ENCODE results near the gene KMT2C.

The KMT2C gene

DNA sequence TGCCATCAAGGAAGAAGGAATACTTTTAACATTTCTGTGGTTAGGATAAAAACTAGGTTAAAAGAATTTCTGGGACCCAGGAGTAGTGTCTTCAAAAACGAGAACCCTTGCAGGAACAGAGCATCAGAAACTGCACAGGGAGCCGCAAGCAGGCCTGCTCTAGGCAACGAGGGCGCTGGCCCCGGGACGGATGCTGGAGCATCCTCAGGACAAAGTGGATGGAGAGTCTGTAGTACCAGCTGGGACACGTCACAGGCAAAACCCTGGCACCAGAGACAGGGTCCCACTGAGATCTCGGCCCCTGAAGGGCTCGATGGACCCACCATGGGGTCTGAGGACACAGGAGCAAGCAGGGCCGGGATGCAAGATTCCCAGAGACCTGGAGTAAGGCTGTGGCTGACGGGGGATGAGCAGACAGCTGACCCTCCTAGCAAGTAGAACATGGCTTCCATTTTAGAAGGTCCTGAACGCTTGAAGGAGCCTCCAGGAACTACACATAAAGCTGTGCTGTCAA is 303.8 kb downstream of the KMT2C start:
- no peak for DNase-seq

DNA sequence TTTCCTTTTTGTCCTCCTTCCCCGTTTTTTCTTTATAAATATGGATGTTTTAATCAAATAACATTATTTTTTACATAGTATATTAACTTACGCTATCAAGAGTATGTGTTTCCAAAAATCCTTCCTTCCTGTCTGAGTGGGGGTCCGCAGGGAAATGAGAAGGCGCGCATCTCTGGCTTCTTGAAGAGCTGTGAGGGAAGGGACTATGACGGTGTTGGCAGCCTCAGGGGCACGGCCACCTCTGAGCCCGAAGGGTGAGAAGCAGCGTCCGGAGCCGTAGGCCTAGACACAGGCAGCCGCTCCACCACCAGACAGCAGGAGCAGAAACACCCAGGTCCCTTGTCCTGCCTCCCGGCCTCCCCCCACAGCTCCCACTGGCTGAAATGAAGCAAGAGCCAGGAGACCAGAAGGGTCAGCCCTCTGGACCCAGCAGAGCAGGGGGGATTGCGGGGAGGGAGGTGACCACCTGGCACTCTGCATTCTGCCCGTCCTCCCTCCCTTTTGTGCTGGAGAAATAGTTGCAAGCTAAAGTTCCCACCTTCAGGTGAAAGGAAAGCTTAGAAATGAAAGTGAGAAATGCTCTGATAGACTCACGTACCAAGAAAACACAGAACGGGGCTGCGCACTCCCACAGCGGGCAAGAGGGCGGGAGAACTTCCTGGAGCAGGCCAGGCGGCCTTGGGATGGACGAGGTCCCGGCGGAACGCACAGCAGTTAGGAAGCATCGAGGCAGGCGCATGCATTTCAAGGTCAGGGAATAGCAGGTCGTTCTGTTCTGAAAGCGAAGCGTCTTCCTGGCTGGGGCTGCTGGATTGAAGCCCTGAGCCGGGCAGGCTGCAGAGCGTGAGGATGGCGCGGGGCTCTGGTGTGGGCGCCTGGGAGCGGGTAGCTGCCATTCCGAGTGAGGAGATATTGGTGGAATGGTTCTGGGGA is 304.9 kb downstream of the KMT2C start:
- no peak for DNase-seq

DNA sequence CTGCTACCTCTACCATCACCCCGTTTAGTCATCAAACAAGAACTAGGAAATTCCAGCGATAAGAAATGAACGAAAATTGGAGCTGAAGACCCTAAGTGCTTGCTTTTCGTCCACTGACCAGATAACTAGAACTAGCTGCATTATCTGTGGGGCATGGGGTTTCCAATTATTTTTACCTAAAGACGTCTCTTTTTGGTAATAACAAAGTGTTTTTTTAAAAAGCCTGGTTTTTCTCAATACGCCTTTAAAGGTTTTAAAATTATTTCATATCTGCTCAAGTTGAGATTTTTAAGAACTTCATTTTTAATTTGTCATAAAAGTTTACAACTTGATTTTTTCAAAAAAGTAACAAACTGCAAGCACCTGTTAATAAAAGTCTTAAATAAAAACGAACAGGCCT is 306.1 kb downstream of the KMT2C start:
- no peak for DNase-seq

DNA sequence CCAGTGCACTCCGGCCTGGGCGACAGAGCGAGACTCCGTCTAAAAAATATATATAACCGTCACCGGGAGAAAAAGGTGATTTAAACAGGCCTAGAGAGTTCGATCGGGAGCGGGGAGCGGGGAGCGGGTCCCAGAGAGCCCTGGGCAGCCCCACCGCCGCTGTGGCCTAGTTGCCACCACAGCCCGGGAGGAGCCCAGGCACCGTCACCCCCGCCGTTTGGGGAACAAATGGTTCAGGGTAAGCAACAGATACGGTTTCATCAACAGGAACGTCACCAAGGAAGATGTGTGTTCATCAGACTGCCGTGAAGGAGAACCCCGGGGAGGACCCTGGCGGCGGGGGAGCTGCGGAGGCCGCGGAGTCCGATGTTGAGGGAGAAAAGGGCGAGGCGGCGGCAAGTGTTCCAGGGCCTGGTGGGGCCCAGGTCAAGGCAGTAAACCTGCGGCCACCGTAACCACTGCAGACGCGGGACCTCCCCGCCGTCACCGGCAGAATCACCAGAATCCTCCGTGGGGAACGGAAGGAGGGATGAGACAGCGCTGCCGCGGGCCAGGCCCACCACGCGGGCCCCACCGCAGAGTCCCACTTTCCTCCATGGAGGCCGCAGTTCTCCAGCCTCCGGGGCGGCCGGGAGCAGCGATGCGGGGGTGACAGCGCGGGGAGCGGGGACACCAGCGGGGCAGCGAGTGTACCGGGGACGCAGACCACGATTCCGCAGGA is 306.9 kb downstream of the KMT2C start:
- no peak for DNase-seq

DNA sequence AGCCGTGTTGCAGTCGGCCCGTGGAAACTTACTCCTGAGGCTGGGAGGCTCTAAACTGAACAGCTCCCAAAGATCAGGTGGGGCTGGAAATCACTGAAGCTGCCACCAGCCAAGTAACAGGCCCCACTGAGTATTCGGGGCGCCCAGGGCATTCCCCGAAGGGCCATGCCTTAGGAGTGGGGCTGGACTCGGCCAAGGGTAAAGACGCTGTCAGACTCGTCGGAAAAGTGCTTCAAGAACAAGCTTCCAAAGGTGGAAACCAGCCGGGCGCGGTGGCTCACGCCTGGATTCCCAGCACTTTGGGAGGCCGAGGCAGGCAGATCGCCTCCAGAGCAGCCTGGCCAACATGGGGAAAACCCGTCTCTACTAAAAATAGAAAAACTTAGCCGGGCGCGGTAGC is 307.6 kb downstream of the KMT2C start:
- no peak for DNase-seq

DNA sequence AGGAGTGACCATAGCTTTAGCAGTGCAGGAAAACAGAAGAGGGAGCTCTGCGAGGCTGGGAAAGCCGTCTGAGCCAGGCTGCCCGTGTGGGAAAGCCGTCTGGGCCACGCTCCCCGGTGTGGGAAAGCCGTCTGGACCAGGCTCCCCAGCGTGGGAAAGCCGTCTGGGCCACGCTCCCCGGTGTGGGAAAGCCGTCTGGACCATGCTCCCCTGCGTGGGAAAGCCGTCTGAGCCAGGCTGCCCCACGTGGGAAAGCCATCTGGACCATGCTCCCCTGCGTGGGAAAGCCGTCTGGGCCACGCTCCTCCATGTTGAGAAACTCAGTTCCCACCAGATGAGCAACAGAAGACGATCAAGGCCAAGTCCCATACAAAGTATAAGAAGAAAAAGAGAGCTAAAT is 308.6 kb downstream of the KMT2C start:
- DNase-seq: no peak

DNA sequence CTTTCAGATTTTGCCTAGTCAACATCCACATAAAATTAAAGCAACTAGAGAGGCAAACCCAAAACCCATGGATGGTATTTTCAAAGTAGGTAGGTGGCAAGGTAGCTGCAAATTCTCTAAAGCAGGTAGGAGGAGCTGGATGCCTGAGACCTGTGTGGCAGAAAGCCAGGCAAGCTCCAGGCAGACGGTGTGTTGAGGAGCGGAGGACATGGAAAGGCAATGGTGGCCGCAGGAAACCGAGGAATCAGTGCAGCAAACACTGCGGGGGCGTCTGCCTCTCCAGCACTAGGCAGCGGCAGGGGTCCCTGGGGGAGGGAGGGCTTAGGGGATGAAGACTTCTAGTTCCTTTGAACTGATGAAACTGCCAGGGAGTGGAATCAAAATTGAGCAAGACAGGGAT is 309.1 kb downstream of the KMT2C start:
- no peak for DNase-seq

DNA sequence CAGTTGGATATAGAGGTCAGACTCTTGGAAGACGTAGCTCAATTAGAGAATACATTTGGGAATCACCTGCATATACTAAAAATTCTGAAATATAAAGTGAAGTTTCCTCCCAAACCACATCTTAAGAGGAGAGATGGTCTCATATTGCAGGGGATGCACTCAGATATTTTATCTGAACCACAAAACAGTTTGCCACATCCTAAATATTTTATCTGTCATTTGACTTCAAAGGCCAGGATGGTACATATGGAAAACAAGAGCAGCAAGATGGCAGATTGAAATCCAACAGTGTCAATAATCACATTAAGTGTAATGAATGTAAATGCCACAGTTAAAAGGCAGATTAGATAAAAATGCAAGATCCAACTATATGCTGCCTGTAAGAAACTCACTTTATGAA is 313.3 kb downstream of the KMT2C start:
- DNase-seq: no peak

DNA sequence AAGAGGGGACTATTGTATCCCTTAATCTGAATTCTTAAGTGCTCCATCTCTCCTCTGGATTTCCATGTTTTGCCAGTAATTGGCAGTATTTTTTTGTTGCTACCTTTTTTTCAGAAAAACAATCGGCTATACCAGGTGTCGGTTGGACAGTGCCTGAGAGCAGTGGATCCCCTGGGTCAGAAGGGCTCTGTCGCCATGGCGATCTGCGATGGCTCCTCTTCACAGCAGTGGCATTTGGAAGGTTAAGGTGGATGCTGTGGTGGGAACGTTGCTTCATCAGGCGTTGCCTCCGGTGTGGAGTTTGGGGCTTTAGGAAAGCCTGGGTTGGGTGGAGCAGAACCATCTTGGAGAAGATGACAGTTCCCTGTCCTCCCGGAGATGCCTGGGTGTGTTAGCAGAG is 314.4 kb downstream of the KMT2C start:
- DNase-seq: no peak

DNA sequence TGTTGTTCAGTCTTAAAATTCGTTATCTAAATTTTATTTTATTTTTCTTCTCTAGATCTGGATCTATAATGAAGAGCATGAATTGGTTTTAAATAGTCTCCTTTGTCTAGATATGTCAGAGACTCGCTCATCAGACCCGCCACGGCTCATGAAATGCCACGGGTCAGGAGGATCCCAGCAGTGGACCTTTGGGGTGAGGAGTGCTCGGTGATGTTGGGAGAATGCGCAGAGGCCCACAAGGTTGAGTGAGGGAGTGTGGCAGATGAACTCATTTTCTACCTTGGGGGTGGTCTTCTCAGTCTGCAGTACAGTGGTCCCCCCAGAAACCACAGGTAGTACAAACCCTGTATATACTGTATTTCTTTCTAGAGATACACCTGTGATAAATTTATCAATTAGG is 315.0 kb downstream of the KMT2C start:
- DNase-seq: no peak

DNA sequence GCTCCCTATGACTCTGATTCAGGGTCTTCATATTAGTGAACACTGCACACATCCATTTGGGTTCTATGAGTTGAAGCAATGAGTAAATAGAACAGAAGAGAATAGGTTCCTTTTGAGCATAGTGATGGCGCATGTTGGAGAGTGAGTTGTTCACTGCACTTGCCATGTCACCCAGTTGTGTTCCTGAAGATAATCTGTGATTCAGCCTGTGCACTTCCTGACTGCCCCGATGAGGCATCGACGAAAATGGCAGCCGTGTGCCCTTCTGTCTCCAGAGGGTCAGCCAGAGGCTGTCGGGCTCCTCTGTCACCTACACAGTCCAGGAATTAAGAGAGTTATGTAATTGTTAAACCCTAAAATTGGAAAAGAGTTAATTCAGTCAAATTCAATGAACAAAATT is 315.6 kb downstream of the KMT2C start:
- no peak for DNase-seq

DNA sequence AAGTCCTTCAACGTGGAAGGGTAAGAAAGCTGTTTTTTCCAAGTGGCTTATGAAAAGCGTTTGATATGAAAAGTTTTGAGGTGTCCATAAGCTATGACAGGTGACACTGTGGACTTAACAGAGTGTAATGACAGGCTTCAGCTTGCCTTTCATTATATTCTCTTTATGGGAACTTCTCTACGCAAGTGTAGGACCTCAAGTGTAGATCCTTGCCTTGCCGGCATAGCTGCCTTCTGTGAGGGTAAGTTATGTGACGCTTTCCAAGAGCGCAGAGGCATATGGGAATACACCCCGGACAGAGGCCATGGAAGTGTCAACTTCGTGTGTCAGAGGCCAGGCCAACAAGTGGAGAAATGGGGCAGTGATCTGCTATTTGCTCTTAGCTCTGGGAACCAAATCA is 318.4 kb downstream of the KMT2C start:
- DNase-seq: no peak

DNA sequence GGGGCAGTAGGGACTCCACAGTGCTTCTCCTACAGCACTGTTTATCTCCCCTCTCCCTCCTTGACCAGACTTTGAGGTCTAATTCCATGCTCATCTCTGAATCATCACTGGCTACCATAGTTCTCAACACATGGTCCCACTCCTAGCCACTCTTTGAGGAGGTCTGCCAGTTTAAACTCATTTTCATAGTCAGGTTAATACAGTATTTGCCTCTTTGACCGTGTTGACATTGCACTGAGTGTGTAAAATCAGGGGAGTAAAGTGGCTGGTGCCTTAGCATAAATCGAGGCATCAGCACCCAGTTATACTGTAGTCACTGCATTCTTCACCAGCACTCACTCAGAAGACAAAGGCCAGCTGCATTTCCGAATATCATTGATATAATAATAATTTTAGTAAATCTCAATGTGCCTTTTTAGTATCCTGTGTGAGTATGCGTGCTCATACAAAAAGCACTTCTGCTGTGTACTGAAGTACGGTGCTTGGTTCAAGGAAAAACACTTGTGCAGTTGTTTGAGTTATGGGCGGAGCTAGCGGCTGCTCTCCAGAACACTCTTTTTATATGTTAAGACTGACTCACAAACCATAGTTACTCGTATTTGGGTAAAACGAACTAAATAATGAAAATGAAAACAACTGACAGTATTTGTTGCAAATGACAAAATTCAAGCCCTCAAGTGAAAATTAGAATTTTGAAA is 320.6 kb downstream of the KMT2C start:
- DNase-seq: no peak

DNA sequence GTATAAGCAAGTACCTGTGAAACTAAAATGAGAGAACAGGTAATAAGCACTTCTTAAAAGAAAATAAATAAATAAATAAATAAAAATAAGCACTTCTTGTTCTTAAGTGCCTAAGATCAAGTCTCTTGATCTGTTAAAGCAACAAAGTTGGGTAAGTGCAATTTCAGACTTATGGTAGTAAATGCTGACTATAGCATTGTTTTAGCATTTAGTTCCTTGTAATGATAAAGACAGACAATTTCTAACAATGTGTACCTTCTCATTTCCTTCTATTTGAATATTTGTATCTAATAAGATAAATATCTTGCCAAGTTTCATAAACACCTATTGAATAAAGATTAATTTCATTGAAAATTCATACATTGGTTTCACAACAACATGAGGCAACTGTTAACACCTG is 323.0 kb downstream of the KMT2C start:
- DNase-seq: no peak

DNA sequence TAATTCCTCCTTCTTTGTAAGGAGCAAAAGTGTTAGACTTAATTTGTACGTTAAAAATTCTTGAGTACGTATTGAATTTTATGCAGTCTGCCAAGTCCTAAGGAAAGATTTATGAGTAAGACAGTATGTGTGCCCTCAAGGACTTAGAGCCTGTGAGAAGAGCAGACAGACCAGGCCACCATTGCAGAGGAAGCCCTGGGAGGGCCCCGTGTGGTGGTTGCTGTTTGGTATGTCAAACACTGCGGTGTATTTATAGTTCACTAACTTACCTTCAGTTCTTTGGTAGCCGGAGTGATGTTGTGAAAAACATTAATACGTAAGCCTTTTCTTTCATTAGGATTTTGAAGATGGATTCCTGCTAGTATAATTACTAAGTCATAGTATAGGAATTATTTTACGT is 327.4 kb downstream of the KMT2C start:
- DNase-seq: no peak

DNA sequence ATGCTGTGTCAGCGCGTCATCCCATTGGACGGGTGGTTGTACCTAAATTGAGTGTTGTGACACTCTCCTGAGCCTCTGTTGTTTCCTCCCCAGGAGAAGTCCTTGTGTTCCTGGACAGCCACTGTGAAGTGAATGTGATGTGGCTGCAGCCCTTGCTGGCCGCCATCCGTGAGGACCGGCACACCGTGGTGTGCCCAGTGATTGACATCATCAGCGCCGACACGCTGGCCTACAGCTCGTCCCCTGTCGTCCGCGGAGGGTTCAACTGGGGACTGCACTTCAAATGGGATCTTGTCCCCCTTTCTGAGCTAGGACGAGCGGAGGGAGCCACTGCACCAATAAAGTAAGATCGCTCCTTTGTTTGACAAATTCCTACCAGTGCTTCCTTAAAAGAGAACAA is 327.9 kb downstream of the KMT2C start:
- no peak for DNase-seq

DNA sequence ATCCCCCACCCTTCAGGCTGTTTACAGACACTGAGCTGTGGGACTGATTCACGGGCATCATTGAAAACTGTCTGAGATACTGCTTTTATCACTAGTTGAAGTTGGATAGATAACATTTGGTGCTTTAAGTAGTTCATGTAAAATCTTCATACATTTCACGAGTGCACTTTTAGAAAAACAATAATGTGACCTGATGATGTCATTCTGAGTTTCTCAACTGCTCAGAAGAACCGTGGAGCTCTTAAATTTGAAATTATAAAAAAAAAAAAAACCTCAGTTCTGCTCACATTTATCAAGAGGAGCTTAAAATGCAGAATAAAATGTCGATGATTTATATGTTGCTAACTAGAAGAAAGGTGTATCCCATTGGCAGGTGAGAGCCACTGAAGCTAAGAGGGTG is 328.8 kb downstream of the KMT2C start:
- no peak for DNase-seq

DNA sequence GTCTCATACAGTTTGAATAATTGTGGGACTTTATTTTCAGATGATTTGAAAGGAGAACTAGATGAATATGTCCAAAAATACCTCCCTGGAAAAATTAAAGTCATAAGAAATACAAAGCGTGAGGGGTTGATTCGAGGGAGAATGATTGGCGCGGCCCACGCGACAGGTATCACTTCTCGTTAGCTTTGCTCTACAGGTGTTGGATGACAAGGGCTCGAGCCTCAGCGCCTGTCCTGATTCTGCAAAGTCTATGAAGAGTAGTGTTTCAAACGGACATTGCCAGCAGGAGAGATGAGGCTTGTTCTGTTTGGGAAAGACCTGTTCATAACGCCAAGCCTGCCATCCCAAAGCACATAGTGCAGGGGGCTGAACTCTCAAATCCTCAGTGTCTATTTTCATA is 330.6 kb downstream of the KMT2C start:
- DNase-seq: no peak

DNA sequence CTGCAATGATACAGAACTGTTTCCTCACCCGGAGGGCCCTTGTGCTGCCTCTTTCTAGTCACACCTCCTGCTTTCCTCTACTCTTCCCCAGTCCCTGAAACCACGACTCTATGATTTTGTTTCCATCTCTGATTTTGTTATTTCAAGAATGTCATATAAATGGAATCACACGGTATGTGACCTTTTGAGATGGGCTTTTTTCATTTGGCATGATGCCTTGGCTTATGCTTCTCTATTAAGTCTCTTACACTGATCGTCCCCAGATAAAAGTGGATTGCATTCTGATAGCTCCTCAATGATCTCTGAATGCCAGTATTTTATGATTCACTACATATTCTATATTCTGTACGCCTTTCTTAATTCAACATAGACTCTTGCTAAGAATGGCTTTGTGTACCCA is 332.1 kb downstream of the KMT2C start:
- no peak for DNase-seq

DNA sequence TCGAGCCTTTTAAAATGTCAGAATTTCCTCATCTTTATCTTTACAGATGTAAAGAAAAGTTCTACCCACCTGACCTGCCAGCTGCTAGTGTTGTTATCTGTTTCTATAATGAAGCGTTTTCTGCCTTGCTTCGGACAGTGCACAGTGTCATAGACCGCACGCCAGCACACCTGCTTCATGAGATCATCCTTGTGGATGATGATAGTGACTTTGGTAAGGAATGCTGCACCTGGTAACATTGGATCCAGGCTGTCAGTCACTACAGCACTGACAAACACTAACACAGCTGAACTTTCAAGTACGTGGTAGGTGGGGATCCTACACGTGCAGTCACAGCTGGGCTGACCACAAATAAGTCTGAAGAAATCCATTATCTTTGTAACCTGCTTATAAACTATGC is 332.7 kb downstream of the KMT2C start:
- DNase-seq: no peak

DNA sequence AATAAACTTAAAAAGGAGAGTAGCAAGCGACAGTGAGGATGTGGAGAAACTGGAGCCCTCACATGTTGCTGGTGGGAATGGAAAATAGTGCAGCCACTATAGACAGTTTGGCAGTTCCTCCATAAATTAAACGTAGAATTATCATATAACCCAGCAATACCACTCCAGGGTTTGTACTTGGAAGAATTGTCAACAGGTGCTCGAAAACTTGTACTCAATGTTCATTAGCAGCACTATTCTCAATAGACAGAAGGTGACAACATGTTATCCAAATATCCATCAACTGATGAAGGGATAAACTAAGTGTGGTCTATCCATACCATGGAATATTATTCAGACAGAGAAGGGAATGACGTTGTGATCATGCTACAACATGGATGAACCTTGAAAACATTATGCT is 338.5 kb downstream of the KMT2C start:
- DNase-seq: no peak

DNA sequence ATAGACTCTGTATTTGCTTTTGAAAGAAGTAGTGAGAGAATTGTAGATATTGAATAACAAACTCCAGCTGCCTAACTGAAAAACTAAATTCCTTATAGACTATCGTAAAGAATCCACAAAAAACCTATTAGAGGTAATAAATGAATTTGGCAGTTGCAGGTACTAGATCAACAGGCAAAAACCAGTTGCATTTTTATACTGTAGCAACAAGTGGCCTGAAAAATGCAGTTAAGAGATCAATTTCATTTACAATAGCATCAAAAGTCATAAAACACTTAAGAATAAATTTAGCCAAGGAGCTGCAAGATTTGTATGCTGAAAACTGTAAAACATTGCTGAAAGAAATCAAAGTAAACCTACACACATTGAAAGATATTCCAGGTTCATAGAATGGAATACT is 340.0 kb downstream of the KMT2C start:
- no peak for DNase-seq

DNA sequence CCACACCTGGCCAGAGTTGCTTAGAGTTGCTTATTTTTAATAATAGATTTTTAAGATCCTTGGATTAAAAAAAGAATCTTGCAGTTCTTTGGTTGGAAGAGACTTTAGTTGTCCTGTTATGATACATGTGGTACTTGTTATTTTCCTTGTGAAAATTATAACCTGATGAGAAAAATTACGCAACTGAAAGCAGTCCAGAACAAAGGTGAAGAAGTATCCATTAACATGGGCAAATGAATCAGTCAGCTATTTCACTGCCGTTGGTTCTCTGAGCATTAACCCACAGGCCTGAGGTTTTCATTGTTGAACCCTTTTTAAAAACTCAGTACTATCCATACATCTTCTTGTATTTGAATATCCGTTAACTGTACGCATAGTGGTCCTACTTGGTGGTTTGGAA is 342.1 kb downstream of the KMT2C start:
- no peak for DNase-seq

DNA sequence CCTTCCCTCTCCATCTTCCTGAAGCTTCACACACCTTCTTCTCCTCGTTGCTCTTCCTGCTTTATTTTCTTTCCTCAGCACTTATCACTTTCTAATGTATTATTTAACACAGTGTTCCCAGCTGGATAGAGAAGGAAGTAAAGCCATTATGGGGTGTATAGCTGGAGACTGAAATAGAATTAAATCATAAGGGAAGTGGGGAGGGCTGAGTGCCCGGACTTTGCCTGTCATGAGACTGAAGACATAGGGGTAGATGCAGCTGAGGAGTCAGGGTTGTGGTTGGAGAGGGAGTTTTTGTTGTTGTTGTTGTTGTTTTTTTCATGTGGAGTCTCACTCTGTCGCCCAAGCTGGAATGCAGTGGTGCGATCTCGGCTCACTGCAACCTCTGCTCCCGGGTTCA is 345.1 kb downstream of the KMT2C start:
- no peak for DNase-seq
